Activated gamma-delta T cell (primary cell): ENCODE measurements around the gene ADGRB3.
"Not testable (repeated sequence)": the region's sequence is repeated elsewhere in the genome, so short reads cannot be mapped to it uniquely, and the experiment has no call there.

Source experiments
- DNase-seq: peaks from one replicate; lab custom pipeline; 2025; lab: John Stamatoyannopoulos, UW

Gene ADGRB3

GRCh38 chr6:69232911-69233448 is 597.9 kb downstream of the ADGRB3 start:
- no peak for DNase-seq

- no peak for DNase-seq
Measured at GRCh38 chr6:69238067-69238466, 603.0 kb downstream of the ADGRB3 start.

- no peak for DNase-seq
Measured at GRCh38 chr6:69246983-69247382, 611.9 kb downstream of the ADGRB3 start.

- DNase-seq, result no peak
Measured at GRCh38 chr6:69261010-69261409, 625.9 kb downstream of the ADGRB3 start.

GRCh38 chr6:69263297-69263696 is 628.2 kb downstream of the ADGRB3 start:
- DNase-seq, result no peak

GRCh38 chr6:69265090-69265489 is 630.0 kb downstream of the ADGRB3 start:
- no peak for DNase-seq

GRCh38 chr6:69265706-69266105 is 630.6 kb downstream of the ADGRB3 start:
- no peak for DNase-seq

GRCh38 chr6:69276204-69276603 is 641.1 kb downstream of the ADGRB3 start:
- DNase-seq, result no peak

GRCh38 chr6:69279805-69280204 is 644.7 kb downstream of the ADGRB3 start:
- DNase-seq, result no peak

GRCh38 chr6:69280858-69281257 is 645.8 kb downstream of the ADGRB3 start:
- no peak for DNase-seq

- no peak for DNase-seq
Measured at GRCh38 chr6:69284176-69284730, 649.2 kb downstream of the ADGRB3 start.

GRCh38 chr6:69285054-69285453 is 650.0 kb downstream of the ADGRB3 start:
- no peak for DNase-seq

- DNase-seq, result no peak
Measured at GRCh38 chr6:69286331-69286730, 651.2 kb downstream of the ADGRB3 start.

GRCh38 chr6:69288198-69288597 is 653.1 kb downstream of the ADGRB3 start:
- DNase-seq, result not testable (repeated sequence)

- no peak for DNase-seq
Measured at GRCh38 chr6:69289689-69290495, 654.8 kb downstream of the ADGRB3 start.

- no peak for DNase-seq
Measured at GRCh38 chr6:69293471-69293870, 658.4 kb downstream of the ADGRB3 start.

- no peak for DNase-seq
Measured at GRCh38 chr6:69294407-69294806, 659.3 kb downstream of the ADGRB3 start.

- DNase-seq, result no peak
Measured at GRCh38 chr6:69294862-69295261, 659.8 kb downstream of the ADGRB3 start.

GRCh38 chr6:69303382-69303781 is 668.3 kb downstream of the ADGRB3 start:
- no peak for DNase-seq

GRCh38 chr6:69305456-69305855 is 670.4 kb downstream of the ADGRB3 start:
- DNase-seq, result no peak

GRCh38 chr6:69308584-69308983 is 673.5 kb downstream of the ADGRB3 start:
- DNase-seq, result no peak

- no peak for DNase-seq
Measured at GRCh38 chr6:69311888-69312287, 676.8 kb downstream of the ADGRB3 start.

- DNase-seq, result no peak
Measured at GRCh38 chr6:69314001-69314400, 678.9 kb downstream of the ADGRB3 start.
